ENCODE data around the gene NUDT13.
"Not testable (repeated sequence)": the region's sequence is repeated elsewhere in the genome, so short reads cannot be mapped to it uniquely, and the experiment has no call there.

Gene NUDT13

DNA sequence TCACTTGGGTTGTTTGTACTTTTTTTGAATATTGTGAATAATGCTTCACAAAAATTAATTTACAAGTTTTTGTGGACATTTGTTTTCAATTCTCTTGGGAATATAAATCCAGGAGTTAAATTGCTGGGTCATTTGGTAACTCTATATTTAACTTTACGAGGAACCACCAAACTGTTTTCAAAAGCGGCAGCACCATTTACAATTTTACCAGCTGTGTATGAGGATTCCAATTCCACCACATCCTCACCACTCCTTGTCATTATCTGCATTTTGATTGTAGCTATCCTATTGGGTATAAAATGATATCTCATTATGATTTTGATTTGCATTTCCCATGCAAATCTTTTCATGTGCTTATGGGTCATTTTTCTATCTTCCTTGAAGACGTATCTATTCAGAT, 4.0 kb upstream of the NUDT13 start:
- no peak for DNase-seq

- DNase-seq, result not testable (repeated sequence)
Observed at GRCh38 chr10:73109248-73109652, 1.0 kb upstream of the NUDT13 start.

GRCh38 chr10:73112032-73112431, 1.8 kb downstream of the NUDT13 start:
- DNase-seq, result not testable (repeated sequence)

DNA sequence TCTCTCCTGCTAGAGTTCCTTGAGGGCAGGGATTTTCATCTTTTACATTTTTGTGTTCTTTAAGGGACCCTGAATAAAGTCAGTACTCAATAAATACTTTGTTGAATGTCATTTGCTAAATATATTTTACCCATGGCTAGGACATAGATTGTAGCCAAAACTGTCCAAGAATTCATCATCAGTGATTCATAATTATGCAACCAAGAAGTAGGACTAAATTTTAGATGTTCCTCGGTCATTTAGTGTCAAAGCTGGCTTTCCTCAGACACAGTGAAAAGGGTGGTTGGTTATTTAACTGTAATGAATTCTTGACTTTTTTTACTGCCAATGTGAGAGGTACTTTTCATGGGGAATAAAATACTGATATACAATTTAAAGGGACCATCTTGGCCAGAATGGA, 3.3 kb downstream of the NUDT13 start:
- DNase-seq, result no peak

DNA sequence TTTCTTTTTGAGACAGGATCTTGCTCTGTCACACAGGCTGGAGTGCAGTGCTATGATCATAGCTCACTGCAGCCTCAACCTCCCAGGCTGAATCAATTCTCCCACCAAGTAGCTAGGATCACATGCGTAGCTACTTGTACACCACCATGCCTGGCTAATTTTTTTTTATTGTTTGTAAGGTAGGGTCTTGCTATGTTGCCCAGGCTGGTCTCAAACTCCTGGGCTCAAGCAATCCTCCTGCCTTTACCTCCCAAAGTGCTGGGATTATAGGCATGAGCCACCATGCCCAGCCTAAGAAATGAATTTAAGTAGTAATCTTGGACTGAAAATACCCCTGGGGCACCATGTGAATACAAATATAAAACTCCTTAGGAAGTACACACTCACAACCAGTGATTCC, 5.8 kb downstream of the NUDT13 start:
- no peak for DNase-seq

- DNase-seq, result no peak
Observed at GRCh38 chr10:73117976-73118743, 7.9 kb downstream of the NUDT13 start.

GRCh38 chr10:73119457-73119856, 9.2 kb downstream of the NUDT13 start:
- DNase-seq, result no peak

DNA sequence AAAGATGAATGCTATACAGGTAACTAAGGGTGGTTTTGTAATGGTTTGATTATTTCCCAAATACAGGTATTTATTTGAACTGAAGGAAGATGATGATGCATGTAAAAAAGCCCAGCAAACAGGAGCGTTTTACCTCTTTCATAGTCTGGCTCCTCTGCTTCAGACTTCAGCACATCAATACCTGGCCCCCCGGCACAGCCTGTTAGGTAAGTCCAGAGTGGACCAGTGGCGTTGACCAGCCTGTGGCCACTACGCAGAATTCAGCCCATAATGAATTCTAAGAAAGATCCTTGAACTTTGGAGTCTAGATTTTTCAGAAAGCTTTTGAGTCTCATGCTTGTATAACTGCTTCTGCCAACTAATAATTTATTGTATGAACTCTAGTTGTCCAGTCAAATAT, 9.7 kb downstream of the NUDT13 start:
- DNase-seq, result no peak

- DNase-seq, result no peak
Observed at GRCh38 chr10:73126343-73126742, 16.1 kb downstream of the NUDT13 start.

DNA sequence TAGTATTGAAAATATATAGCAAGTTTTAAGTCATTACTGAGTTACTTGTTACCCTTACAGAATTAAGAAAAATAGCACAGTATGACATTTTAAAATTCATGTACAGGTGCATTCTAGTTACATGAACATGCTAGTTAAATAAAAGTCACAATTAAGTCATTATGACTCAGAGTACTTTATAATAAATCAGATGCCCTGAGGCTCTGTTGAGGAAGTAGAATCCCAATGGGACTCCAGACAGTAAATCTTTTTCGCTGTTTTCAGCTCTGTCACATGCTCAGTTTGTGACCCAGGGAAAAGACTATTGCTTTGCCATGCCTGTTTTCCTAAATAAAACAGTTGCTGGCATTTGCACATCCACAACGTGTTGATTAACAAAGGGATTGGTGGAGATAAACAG, 21.0 kb downstream of the NUDT13 start:
- DNase-seq, result no peak

DNA sequence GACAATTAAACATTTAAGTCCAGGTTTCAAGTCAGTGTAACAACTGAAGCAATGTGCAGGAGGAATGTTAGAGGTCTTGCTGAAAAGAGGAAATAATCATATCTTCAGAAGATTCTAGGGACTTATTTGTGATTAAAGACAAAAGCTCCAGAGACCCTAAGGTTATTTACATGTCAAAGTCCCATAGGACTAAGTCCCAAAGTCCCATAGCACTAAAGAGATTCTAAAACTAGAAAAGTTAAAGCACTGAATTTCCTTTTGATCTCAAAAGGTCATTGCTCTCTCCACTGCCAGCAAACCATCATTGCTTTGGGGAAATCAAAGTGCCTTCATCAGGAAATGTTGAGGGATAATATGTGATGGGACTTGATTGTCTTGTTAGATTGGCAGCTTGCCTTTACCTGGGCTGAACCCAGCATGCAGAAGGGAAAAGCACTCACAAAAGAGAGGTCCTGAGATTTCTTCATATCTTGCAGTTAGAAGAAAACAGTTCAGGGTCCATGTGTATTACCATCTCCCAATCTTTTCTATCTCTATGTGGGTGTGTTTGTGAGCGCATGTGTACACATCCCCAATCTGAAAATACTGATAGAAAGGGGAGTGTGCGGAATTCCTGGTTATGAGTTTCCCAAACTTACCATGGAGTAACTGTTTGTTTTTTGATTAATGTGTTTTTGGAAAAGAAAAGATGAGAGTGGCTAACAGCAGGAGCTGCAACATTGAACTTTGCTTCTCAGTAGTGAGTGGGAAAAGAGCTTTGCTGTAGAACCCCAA, 21.8 kb downstream of the NUDT13 start:
- DNase-seq, result no peak

GRCh38 chr10:73134727-73135126, 24.5 kb downstream of the NUDT13 start:
- DNase-seq, result no peak

- no peak for DNase-seq
Observed at GRCh38 chr10:73136627-73137026, 26.4 kb downstream of the NUDT13 start.

DNA sequence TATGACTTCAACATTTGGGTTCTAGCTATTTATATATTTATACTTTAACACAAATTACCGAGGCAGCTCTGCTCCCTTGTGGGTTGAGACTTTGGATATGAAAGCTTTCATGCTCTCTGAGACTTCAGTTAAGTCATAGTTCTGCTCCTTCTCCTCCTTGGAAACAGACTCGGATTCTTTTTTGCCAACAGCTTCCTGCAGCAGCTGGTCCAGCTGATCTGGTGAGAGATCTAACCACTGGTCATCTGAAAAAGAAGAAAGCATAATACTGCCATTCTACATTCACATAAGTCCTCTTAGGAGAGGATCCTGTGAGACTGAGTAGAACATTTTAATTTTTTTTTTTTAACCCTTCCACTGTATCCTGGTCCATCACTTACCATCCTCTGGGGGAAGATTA, 29.0 kb downstream of the NUDT13 start:
- no peak for DNase-seq

DNA sequence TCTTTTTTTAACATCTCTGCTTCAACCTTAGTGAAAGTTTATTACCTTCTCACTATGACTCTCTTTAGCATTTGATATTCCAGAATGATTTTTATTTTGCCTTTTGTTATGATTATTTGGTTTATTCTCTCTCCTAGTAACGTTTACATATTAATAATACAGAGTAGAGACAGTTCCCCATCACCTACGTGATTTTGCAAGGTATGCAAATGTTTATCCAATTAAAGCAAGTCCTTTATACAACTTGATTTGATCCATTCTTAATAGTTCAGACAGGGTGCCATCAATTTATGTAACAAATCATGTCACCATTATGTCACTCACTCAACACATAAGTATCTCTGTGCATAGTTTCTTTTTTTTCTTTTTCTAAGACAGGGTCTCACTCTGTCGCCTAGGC, 31.3 kb downstream of the NUDT13 start:
- no peak for DNase-seq

GRCh38 chr10:73150633-73151413, 40.6 kb downstream of the NUDT13 start:
- DNase-seq, result not testable (repeated sequence)

GRCh38 chr10:73152009-73152408, 41.8 kb downstream of the NUDT13 start:
- no peak for DNase-seq

- no peak for DNase-seq
Observed at GRCh38 chr10:73156054-73156453, 45.8 kb downstream of the NUDT13 start.

GRCh38 chr10:73159038-73159648, 48.9 kb downstream of the NUDT13 start:
- peak; percentile 40 for DNase-seq

- no peak for DNase-seq
Observed at GRCh38 chr10:73161079-73161478, 50.8 kb downstream of the NUDT13 start.

DNA sequence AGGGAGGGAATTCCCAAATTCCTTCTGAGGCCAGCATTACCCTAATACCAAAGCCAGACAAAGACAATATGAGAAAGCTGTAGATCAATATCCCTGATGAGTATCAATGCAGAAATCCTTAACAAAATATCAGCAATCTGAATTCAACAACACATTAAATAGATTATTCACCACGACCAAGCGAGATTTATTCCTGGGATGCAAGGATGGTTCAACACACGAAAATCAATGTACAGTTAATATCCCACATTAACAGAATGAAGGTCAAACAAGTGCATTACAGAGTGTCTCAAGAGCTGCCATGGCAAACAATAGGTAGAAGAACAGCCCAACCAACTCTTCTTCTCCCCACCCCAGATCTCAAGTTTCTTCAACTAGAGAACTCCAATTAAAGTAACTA, 51.4 kb downstream of the NUDT13 start:
- no peak for DNase-seq

- no peak for DNase-seq
Observed at GRCh38 chr10:73163096-73163495, 52.8 kb downstream of the NUDT13 start.

- no peak for DNase-seq
Observed at GRCh38 chr10:73166972-73167371, 56.7 kb downstream of the NUDT13 start.

All from effector CD8-positive, alpha-beta T cell (primary cell).